ENCODE measurements around the gene WWC2.

WWC2 gene

DNA sequence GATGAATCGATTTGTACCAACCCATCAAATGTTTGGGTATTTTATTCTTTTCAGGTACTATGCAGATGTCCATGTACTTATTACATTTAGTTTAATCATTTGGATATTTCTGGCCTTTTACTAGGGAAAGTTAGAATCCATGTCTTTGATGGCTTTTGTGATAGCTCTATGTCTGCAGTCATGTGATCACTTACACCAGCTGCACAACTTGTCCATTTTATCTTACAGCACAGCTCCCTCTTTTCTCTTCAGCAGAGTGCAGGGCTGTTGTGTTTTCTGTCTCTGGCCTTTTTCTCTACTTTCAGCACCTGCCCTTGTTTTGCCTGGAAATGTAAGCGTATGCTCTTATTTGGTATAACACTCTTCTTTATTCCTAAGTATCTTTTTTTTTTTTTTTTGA, 30.6 kb downstream of the WWC2 start:
- H3K4me3 ChIP-seq (ENCODE audit: low read length) = no peak overlapping the region
- H3K27ac ChIP-seq (ENCODE audit: low read length) = no peak overlapping the region
- H3K4me1 ChIP-seq (ENCODE audit: control insufficient read depth, low read depth, low read length) = peaks cover 4% of the 10 kb centered on the region

DNA sequence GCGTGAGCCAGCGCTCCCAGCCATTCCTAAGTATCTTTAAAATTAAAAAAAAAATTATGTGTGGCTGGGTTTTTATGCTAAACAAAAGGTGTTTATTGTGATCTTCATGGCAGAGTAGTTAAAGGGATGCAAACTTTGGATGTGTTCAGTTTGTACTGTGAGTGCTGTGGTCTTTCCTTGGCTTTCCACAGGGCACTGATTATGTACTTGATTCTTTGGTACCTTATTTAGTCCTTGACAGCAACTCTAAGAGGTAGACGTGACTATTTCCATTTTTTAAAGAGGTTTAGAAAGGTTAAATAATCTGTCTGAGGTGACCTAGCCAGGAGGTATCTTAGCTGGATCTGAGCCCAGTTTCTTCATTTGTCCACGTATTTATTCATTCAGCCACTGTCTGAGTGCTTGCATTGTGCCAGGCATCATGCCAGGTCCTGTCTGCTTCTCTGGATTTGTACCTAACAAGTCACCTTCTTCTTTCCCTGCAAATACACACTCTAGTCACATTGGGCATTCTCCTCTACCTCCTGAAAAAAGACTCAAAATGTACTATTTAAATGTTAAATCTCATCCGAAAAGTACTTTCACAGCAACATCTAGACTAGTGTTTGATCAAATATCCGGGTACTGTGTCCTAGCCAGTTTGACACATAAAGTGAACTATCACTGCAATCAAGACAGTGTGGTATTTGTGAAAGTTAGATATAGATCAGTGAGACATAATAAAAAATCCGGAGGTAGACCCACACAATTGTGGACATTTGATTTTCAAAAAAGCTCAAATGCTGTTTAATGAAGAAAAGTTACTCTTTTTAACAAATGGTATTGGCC, 31.5 kb downstream of the WWC2 start:
- Histone ChIP-seq H3K27me3 (ENCODE audit: control insufficient read depth, insufficient read depth, low read length) (no peaks in the 10 kb centered on the region), H3K4me1 (ENCODE audit: control insufficient read depth, low read depth, low read length) (peaks cover 4% of the 10 kb centered on the region), H3K9me3 (ENCODE audit: control insufficient read depth, low read depth, low read length) (no peaks in the 10 kb centered on the region), H3K4me3 (ENCODE audit: low read length) (no peak overlapping the region), H3K27ac (ENCODE audit: low read length) (no peak overlapping the region), H3K36me3 (ENCODE audit: control insufficient read depth, low read depth, low read length) (no peaks in the 10 kb centered on the region), H3K9ac (ENCODE audit: low read length) (no peak overlapping the region)

More for the DNA sequence above, 30.6 kb downstream of the WWC2 start:
- Histone ChIP-seq H3K9ac (ENCODE audit: low read length) (no peak overlapping the region), H3K27me3 (ENCODE audit: control insufficient read depth, insufficient read depth, low read length) (no peaks in the 10 kb centered on the region), H3K36me3 (ENCODE audit: control insufficient read depth, low read depth, low read length) (no peaks in the 10 kb centered on the region), H3K9me3 (ENCODE audit: control insufficient read depth, low read depth, low read length) (no peaks in the 10 kb centered on the region)

DNA sequence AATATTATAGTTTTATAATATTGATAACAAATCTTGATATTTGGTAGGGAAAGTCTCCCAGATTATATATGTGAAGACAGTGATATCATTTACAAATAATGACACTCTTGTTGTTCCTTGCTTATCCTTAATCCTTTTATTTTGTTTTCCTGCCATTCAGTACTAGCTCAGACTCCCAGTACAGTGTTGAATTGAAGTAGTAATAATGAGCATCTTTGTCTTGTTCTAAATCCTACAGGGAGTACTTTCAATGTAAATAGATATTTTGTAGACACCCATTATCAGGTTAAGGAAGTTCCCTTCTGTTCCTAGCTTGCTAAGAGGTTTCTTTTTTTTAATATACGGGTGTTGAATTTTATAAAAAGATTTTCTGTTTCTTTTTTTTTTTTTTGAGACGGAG, 33.0 kb downstream of the WWC2 start:
- Histone ChIP-seq H3K27ac (ENCODE audit: low read length) (no peak overlapping the region), H3K4me3 (ENCODE audit: low read length) (no peak overlapping the region), H3K27me3 (ENCODE audit: control insufficient read depth, insufficient read depth, low read length) (no peaks in the 10 kb centered on the region)

DNA sequence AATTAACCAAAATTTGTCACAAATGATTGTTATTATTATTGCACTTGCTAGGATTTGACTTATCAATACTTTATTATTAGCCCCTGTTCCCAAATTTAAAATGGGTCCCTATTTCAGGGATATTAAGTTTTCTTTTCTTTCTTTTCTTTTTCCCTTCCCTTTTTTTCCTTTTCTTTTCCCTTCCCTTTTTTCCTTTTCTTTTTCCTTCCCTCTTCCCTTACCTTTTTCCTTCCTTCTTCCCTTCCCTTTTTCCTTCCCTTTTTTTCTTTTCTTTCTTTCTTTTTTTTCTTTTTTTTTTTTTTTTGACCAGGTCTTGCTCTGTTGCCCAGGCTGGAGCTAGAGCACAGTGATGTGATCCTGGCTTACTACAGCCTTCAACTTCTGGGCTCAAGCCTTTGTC, 33.8 kb downstream of the WWC2 start:
- H3K9ac ChIP-seq (ENCODE audit: low read length) = no peak overlapping the region
- H3K9me3 ChIP-seq (ENCODE audit: control insufficient read depth, low read depth, low read length) = no peaks in the 10 kb centered on the region
- no peak overlapping the region for H3K27ac ChIP-seq (ENCODE audit: low read length)
- no peaks in the 10 kb centered on the region for H3K27me3 ChIP-seq (ENCODE audit: control insufficient read depth, insufficient read depth, low read length)
- no peaks in the 10 kb centered on the region for H3K36me3 ChIP-seq (ENCODE audit: control insufficient read depth, low read depth, low read length)
- H3K4me3 ChIP-seq (ENCODE audit: low read length) = no peak overlapping the region
- peaks cover 4% of the 10 kb centered on the region for H3K4me1 ChIP-seq (ENCODE audit: control insufficient read depth, low read depth, low read length)

More for the DNA sequence above, 33.0 kb downstream of the WWC2 start:
- Histone ChIP-seq H3K36me3 (ENCODE audit: control insufficient read depth, low read depth, low read length) (no peaks in the 10 kb centered on the region), H3K9me3 (ENCODE audit: control insufficient read depth, low read depth, low read length) (no peaks in the 10 kb centered on the region), H3K9ac (ENCODE audit: low read length) (no peak overlapping the region), H3K4me1 (ENCODE audit: control insufficient read depth, low read depth, low read length) (peaks cover 4% of the 10 kb centered on the region)

DNA sequence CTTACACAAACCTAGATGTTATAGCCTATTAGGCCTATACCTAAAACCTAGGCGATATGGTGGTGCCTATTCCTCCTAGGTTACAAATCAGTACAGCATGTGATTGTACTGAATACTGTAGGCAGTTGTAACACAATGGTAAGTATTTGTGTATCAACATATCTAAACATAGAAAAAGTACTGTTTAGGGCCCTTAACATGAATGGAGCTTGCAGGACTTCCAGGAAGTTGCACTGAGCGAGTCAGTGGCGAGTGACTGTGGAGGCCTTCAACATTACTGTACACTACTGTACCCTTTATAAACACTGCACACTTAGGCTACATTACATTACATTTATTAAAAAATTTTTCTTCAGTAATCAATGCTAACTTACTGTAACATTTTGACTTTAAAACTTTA, 37.8 kb downstream of the WWC2 start:
- Histone ChIP-seq H3K27me3 (ENCODE audit: control insufficient read depth, insufficient read depth, low read length) (no peaks in the 10 kb centered on the region), H3K4me3 (ENCODE audit: low read length) (no peak overlapping the region), H3K36me3 (ENCODE audit: control insufficient read depth, low read depth, low read length) (no peaks in the 10 kb centered on the region), H3K27ac (ENCODE audit: low read length) (no peak overlapping the region), H3K4me1 (ENCODE audit: control insufficient read depth, low read depth, low read length) (peaks cover 9% of the 10 kb centered on the region), H3K9me3 (ENCODE audit: control insufficient read depth, low read depth, low read length) (no peaks in the 10 kb centered on the region), H3K9ac (ENCODE audit: low read length) (no peak overlapping the region)

DNA sequence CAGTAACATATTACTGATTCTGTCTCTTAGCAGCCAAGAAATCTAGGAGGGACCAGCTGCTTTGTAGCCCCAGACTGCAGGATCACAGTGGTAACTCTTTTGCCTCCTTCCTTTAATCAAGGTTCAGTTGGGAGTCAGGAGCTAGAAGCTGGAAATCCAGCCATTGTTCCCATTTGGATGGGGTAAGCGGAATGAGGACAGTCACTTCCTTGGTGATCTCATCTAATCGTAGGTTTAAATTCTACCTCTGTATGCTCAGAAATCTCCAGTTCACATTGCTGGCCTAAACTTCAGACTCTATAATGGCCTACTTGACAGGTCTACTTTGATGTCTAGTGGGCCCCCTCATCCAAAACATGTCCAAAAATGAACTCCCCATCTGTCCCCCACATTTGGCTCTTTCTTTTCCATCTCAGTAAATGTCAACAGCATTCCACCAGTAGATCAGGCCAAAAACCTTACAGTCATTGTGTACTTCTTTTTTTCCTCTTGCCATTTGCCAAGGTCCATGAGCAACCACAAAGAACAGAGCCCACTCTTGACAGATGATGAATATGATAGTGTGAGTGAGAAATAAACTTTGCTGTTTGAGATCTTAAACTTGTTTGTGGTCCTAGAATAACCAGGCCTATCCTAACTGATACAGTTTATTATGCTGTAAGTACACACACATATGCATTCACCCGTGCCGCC, 40.1 kb downstream of the WWC2 start:
- Histone ChIP-seq H3K36me3 (ENCODE audit: control insufficient read depth, low read depth, low read length) (no peaks in the 10 kb centered on the region), H3K27me3 (ENCODE audit: control insufficient read depth, insufficient read depth, low read length) (no peaks in the 10 kb centered on the region), H3K4me3 (ENCODE audit: low read length) (no peak overlapping the region), H3K4me1 (ENCODE audit: control insufficient read depth, low read depth, low read length) (peaks cover 9% of the 10 kb centered on the region), H3K9ac (ENCODE audit: low read length) (no peak overlapping the region), H3K27ac (ENCODE audit: low read length) (no peak overlapping the region), H3K9me3 (ENCODE audit: control insufficient read depth, low read depth, low read length) (no peaks in the 10 kb centered on the region)

DNA sequence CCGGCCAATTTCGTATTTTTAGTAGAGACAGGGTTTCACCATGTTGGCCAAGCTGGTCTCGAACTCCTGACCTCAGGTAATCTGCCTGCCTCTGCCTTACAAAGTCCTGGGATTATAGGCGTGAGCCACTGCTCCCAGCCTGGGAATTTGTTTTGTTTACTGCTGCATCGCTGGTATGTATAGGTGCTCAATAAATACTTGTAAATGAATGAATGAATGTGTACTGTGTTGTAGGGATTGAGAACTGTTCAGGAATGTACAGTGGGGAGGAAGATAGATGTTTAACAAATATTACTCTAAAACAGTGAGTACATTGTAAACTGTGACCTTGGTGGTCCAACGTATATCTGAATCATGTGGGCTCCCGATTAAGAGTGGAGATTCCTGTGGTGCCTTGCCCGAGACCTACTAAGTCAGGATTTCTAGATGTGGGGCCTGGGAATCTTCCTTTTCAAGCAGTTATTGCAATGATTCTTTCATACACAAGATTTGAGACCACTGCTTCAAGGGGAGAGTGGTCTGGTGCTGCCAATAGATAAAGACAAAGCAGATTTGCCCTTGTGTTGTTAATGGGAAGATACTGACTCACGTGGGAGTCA, 41.0 kb downstream of the WWC2 start:
- no peak overlapping the region for H3K4me3 ChIP-seq (ENCODE audit: low read length)
- H3K4me1 ChIP-seq (ENCODE audit: control insufficient read depth, low read depth, low read length) = peaks cover 15% of the 10 kb centered on the region
- no peaks in the 10 kb centered on the region for H3K36me3 ChIP-seq (ENCODE audit: control insufficient read depth, low read depth, low read length)
- H3K27me3 ChIP-seq (ENCODE audit: control insufficient read depth, insufficient read depth, low read length) = no peaks in the 10 kb centered on the region
- no peaks in the 10 kb centered on the region for H3K9me3 ChIP-seq (ENCODE audit: control insufficient read depth, low read depth, low read length)
- H3K27ac ChIP-seq (ENCODE audit: low read length) = no peak overlapping the region
- no peak overlapping the region for H3K9ac ChIP-seq (ENCODE audit: low read length)

DNA sequence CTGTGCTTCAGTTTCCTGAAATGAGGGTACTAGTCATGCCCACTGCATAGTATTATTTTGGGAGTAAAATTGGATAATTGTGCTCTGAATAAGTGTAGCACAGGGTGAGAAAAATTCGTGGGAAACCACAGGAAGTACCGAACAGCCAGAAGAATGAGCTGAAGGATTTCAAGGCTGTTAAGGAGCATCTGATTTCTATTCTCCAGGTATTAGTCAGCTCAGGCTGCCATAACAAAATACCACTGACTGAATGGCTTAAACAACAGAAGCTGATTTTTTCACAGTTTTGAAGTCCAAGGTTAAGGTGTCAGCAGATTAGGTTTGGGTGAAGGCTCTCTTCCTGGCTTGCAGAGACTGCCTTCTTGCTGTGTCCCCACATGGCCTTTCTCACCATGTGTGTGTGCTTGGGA, 41.9 kb downstream of the WWC2 start:
- H3K36me3 ChIP-seq (ENCODE audit: control insufficient read depth, low read depth, low read length) = no peaks in the 10 kb centered on the region
- no peaks in the 10 kb centered on the region for H3K9me3 ChIP-seq (ENCODE audit: control insufficient read depth, low read depth, low read length)
- no peak overlapping the region for H3K9ac ChIP-seq (ENCODE audit: low read length)
- H3K4me1 ChIP-seq (ENCODE audit: control insufficient read depth, low read depth, low read length) = peaks cover 16% of the 10 kb centered on the region
- H3K27me3 ChIP-seq (ENCODE audit: control insufficient read depth, insufficient read depth, low read length) = no peaks in the 10 kb centered on the region
- no peak overlapping the region for H3K4me3 ChIP-seq (ENCODE audit: low read length)
- H3K27ac ChIP-seq (ENCODE audit: low read length) = no peak overlapping the region

DNA sequence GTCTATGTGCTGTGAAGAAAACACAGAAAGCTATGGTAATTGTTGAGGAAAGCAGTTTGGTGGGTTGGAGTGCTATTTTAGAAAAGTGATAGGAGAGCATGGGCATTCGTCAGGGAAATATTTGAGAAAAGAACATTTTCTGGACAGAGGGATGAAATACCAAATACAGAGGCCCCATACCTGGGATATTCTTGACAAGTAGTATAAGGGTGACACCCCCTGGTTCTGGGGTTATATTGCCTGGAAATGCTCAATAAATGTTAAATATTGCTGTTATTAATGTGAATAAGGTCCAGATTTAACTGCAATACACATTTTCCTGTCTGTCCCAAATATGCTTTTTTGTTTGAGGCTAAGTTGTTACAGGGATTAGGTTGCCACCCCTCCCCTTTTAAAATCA, 42.9 kb downstream of the WWC2 start:
- Histone ChIP-seq H3K9me3 (ENCODE audit: control insufficient read depth, low read depth, low read length) (no peaks in the 10 kb centered on the region), H3K27me3 (ENCODE audit: control insufficient read depth, insufficient read depth, low read length) (no peaks in the 10 kb centered on the region), H3K4me1 (ENCODE audit: control insufficient read depth, low read depth, low read length) (peaks cover 19% of the 10 kb centered on the region), H3K36me3 (ENCODE audit: control insufficient read depth, low read depth, low read length) (no peaks in the 10 kb centered on the region), H3K27ac (ENCODE audit: low read length) (no peak overlapping the region), H3K9ac (ENCODE audit: low read length) (no peak overlapping the region), H3K4me3 (ENCODE audit: low read length) (no peak overlapping the region)

DNA sequence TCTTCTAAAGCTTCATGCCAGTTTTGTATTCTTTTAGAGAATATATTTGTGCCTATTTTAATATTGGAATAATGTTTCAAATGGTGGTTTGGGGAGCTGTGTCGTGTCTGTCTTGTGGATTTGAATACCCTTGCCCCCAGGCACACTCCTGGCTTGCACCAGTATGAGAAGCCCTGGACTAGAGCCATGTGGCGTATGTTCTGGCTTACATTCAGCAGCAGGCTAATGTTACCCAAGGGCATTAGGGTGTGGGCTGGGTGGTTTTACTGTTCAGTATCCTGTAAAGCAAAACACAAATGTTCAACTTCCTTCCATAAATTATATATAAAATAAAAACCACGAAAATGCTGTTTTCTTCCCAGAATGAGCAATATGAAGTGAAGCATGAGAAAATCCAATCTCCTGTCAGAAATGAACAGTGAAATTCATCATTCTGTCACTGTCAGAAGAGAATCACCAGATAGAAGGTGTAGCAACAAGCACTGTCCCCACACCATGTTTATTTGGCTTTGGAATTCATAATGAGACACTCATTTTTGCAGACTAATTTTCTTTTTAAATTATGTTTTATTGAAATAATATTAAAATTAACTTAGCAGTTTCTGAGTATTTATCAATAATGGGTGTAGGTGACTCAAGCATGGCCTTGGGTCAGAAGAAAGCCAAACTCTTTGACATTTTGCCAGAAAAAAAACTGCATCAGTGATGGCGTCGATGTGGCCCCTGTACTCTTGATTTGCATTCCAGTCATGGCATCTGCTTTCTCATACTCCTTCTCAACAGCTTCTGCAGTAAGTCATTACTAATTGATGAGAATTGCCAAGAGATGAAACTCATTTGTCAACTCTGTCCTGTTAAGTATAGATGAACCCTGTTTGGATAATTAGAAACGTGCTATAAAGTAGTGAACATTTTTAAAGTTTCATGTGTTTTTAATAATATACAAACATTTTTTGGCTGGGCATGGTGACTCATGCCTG, 43.8 kb downstream of the WWC2 start:
- Histone ChIP-seq H3K9ac (ENCODE audit: low read length) (no peak overlapping the region), H3K4me3 (ENCODE audit: low read length) (no peak overlapping the region), H3K4me1 (ENCODE audit: control insufficient read depth, low read depth, low read length) (peaks cover 19% of the 10 kb centered on the region), H3K36me3 (ENCODE audit: control insufficient read depth, low read depth, low read length) (no peaks in the 10 kb centered on the region), H3K27me3 (ENCODE audit: control insufficient read depth, insufficient read depth, low read length) (no peaks in the 10 kb centered on the region), H3K9me3 (ENCODE audit: control insufficient read depth, low read depth, low read length) (no peaks in the 10 kb centered on the region), H3K27ac (ENCODE audit: low read length) (no peak overlapping the region)

DNA sequence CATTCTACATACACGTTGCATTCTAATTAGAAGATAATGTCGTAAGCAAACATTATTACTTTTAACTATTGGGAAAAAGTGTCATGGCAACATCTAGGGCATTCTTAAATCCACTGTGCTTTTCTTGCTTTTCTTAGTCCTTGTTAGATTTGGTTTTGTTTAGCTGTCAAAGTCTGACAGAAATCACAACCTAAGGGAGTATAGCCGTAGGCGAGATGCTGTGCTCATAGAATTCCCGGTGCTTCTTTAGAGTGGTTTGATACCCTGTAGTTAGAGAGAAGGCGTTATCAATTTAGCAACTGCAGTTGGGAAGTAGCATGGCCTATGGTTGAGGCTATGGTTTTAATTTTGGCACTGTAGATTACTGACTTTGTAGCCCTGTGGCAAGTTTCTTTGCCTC, 45.7 kb downstream of the WWC2 start:
- Histone ChIP-seq H3K9ac (ENCODE audit: low read length) (no peak overlapping the region), H3K9me3 (ENCODE audit: control insufficient read depth, low read depth, low read length) (no peaks in the 10 kb centered on the region), H3K4me3 (ENCODE audit: low read length) (no peak overlapping the region), H3K36me3 (ENCODE audit: control insufficient read depth, low read depth, low read length) (no peaks in the 10 kb centered on the region), H3K27me3 (ENCODE audit: control insufficient read depth, insufficient read depth, low read length) (no peaks in the 10 kb centered on the region), H3K4me1 (ENCODE audit: control insufficient read depth, low read depth, low read length) (peaks cover 10% of the 10 kb centered on the region), H3K27ac (ENCODE audit: low read length) (no peak overlapping the region)
